Spleen (tissue), 7 donors: Measurements from ENCODE around the gene FOXO3.
"Not testable (repeated sequence)": the region's sequence is repeated elsewhere in the genome, so short reads cannot be mapped to it uniquely, and the experiment has no call there.

Experiments used
- POLR2A ChIP-seq, 3 donors: fragments of 450-650 bp; IDR thresholded peaks; one replicate each; pipeline ENCODE4 v1.5.1; 2017; ENCODE audit warnings: antibody characterized with exemption in 3 of 3, mild to moderate bottlenecking in 1 of 3
- POLR2AphosphoS5 ChIP-seq, 3 donors: sonication (generic); formaldehyde crosslinking; IDR thresholded peaks; one replicate each; pipeline ENCODE4 v1.5.1; 2017; ENCODE audit warnings: antibody characterized with exemption in 3 of 3
- TF ChIP-seq, protein P1 (sequence below), 11 experiments: fragments of 200-600 bp in 7 of 11; fragments of 450-650 bp in 4 of 11; sonication (generic) in 4 of 11; IDR thresholded peaks in 8 of 11; conservative IDR thresholded peaks in 3 of 11; 1 replicate in 7 of 11; 2 replicates in 4 of 11; pipeline versions ENCODE4 v1.4.0 to v1.8.0; 2016 to 2021; ENCODE audit warnings: antibody characterized with exemption in 11 of 11, inconsistent platforms in 4 of 11, mild to moderate bottlenecking in 1 of 11
- donor health status: DM: no; HTN: no; CAD: no; lungs with moderate emphysema.
- donor health status: DM: no; HTN: no; CAD: no.
- donor health status: DM: no; HTN: no; CAD: no.

DNA sequence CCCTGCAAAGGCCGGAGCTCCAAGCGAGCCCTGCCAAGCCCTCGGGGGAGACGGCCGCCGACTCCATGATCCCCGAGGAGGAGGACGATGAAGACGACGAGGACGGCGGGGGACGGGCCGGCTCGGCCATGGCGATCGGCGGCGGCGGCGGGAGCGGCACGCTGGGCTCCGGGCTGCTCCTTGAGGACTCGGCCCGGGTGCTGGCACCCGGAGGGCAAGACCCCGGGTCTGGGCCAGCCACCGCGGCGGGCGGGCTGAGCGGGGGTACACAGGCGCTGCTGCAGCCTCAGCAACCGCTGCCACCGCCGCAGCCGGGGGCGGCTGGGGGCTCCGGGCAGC lies 561 bp downstream of the FOXO3 start:
- TF ChIP-seq, protein P1, sequence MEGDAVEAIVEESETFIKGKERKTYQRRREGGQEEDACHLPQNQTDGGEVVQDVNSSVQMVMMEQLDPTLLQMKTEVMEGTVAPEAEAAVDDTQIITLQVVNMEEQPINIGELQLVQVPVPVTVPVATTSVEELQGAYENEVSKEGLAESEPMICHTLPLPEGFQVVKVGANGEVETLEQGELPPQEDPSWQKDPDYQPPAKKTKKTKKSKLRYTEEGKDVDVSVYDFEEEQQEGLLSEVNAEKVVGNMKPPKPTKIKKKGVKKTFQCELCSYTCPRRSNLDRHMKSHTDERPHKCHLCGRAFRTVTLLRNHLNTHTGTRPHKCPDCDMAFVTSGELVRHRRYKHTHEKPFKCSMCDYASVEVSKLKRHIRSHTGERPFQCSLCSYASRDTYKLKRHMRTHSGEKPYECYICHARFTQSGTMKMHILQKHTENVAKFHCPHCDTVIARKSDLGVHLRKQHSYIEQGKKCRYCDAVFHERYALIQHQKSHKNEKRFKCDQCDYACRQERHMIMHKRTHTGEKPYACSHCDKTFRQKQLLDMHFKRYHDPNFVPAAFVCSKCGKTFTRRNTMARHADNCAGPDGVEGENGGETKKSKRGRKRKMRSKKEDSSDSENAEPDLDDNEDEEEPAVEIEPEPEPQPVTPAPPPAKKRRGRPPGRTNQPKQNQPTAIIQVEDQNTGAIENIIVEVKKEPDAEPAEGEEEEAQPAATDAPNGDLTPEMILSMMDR (IDR thresholded peaks at IDR 0.05 in 8 of 11, conservative IDR thresholded peaks at IDR 0.05 in 3 of 11): not testable (repeated sequence)
- TF ChIP-seq POLR2AphosphoS5, POLR2A (IDR thresholded peaks at IDR 0.05): not testable (repeated sequence)
